ENCODE measurements around the gene GPRC5D.

GPRC5D gene

DNA sequence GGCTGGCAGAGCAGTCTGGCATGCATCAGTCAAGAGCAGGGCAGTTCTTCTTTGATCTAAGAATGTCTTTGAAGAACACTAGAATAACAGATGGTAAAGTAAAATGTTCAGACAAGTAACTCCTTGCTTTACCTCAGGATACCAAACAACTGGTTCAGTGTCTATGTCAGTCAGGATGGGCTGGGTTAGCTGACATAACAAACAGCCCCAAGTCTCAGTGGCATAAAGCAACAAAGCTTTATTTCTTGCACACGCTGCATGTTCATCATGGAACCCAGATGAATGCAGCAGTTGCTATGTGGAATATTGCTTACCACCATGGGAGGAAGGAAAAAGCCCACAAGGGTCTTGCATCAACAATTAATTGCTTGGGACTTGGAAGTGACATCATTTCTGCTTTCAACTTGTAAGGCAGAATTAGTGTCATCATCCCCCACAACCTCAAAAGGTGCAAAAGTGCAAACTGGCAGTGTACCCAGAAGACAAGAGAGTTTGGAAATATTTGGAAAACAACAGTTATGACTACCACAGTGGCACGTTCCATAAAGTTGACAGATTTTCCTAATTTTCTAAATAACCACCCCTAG is 21.2 kb downstream of the GPRC5D start:
- Histone ChIP-seq H3K27me3 (ENCODE audit: insufficient read depth, low read depth) (no peaks in the 10 kb centered on the region), H3K79me2 (ENCODE audit: insufficient read depth, low read depth) (no peaks in the 10 kb centered on the region), H3K4me1 (ENCODE audit: low read depth, poor library complexity, severe bottlenecking) (no peaks in the 10 kb centered on the region), H3K4me3 (IDR thresholded peaks at IDR 0.05; ENCODE audit: insufficient read depth, low read depth, low read length) (no peak overlapping the region), H4K20me1 (ENCODE audit: insufficient read depth) (no peaks in the 10 kb centered on the region), H2AFZ (ENCODE audit: low read depth) (no peak overlapping the region), H3K36me3 (ENCODE audit: insufficient read depth) (no peaks in the 10 kb centered on the region), H3K4me2 (no peak overlapping the region), H3K9ac (no peak overlapping the region), H3K27ac (no peak overlapping the region)
- TF ChIP-seq, protein P1, sequence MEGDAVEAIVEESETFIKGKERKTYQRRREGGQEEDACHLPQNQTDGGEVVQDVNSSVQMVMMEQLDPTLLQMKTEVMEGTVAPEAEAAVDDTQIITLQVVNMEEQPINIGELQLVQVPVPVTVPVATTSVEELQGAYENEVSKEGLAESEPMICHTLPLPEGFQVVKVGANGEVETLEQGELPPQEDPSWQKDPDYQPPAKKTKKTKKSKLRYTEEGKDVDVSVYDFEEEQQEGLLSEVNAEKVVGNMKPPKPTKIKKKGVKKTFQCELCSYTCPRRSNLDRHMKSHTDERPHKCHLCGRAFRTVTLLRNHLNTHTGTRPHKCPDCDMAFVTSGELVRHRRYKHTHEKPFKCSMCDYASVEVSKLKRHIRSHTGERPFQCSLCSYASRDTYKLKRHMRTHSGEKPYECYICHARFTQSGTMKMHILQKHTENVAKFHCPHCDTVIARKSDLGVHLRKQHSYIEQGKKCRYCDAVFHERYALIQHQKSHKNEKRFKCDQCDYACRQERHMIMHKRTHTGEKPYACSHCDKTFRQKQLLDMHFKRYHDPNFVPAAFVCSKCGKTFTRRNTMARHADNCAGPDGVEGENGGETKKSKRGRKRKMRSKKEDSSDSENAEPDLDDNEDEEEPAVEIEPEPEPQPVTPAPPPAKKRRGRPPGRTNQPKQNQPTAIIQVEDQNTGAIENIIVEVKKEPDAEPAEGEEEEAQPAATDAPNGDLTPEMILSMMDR (conservative IDR thresholded peaks at IDR 0.05; ENCODE audit: low read depth, low read length) = no peak

DNA sequence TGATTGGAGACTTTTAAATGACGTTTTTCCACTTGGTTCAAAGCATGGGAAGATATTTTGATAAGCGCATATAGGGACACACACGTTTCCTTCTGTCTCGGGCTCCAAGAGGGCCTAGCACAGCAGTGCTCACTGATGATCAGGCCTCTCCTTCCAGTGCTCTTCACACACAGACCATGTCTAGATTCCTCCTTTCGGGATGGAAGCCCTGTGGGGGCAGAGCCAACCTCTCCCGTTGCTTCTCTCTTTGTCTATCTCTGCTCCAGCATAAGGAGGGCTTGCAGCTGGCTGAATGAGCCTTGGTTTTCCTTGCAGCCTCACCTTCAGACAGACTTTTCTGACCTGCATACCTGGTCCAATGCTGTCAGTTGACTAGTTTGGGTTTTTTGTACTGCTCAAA is 22.3 kb downstream of the GPRC5D start:
- Histone ChIP-seq H4K20me1 (ENCODE audit: insufficient read depth) (no peaks in the 10 kb centered on the region), H3K4me1 (ENCODE audit: low read depth, poor library complexity, severe bottlenecking) (no peaks in the 10 kb centered on the region), H3K79me2 (ENCODE audit: insufficient read depth, low read depth) (no peaks in the 10 kb centered on the region), H2AFZ (ENCODE audit: low read depth) (no peak overlapping the region), H3K4me3 (IDR thresholded peaks at IDR 0.05; ENCODE audit: insufficient read depth, low read depth, low read length) (no peak overlapping the region), H3K4me2 (no peak overlapping the region), H3K9ac (no peak overlapping the region), H3K36me3 (ENCODE audit: insufficient read depth) (no peaks in the 10 kb centered on the region), H3K27me3 (ENCODE audit: insufficient read depth, low read depth) (no peaks in the 10 kb centered on the region), H3K27ac (no peak overlapping the region)
- TF ChIP-seq, protein P1 (conservative IDR thresholded peaks at IDR 0.05; ENCODE audit: low read depth, low read length) = no peak

DNA sequence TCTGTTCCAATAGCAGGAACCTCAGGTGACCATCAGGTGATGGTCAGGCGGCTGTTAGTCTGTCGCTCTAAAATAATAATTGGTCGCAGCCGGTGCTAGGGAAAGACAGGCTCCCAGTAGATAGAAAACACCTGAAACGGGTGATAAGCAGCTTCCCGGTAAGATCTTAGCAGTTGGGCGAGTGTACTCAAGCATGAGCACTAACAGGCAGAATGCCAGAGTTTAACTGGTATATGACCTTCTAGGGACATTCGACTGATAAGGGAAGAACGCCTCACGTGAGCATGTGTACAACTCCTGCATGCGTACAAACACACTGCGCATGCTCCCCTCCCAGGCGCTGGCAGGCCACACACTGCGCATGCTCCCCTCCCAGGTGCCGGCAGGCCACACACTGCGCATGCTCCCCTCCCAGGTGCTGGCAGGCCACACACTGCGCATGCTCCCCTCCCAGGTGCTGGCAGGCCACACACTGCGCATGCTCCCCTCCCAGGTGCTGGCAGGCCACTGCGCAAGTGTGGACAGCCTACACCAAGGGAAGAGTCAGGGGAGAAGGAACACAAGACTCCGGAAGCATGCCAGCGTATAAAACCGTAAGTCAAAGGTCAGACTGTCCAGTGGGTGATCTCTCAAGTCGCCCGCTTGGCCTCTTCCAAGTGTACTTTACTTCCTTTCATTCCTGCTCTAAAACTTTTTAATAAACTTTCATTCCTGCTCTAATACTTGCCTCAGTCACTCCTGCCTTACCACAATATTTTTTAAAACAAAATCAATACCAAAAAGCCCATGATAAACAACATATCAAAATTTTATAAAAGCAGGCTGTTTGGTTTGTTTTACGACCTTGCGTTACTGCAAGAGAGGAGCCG is 24.5 kb downstream of the GPRC5D start:
- no peak overlapping the region for H3K4me3 ChIP-seq (IDR thresholded peaks at IDR 0.05; ENCODE audit: insufficient read depth, low read depth, low read length)
- no peaks in the 10 kb centered on the region for H3K36me3 ChIP-seq (ENCODE audit: insufficient read depth)
- H2AFZ ChIP-seq (ENCODE audit: low read depth) = no peak overlapping the region
- H3K27me3 ChIP-seq (ENCODE audit: insufficient read depth, low read depth) = no peaks in the 10 kb centered on the region
- no peak overlapping the region for H3K4me2 ChIP-seq
- TF ChIP-seq, protein P1 (conservative IDR thresholded peaks at IDR 0.05; ENCODE audit: low read depth, low read length) = no peak
- no peaks in the 10 kb centered on the region for H3K4me1 ChIP-seq (ENCODE audit: low read depth, poor library complexity, severe bottlenecking)
- no peaks in the 10 kb centered on the region for H4K20me1 ChIP-seq (ENCODE audit: insufficient read depth)
- H3K27ac ChIP-seq = no peak overlapping the region
- H3K9ac ChIP-seq = no peak overlapping the region
- H3K79me2 ChIP-seq (ENCODE audit: insufficient read depth, low read depth) = no peaks in the 10 kb centered on the region

DNA sequence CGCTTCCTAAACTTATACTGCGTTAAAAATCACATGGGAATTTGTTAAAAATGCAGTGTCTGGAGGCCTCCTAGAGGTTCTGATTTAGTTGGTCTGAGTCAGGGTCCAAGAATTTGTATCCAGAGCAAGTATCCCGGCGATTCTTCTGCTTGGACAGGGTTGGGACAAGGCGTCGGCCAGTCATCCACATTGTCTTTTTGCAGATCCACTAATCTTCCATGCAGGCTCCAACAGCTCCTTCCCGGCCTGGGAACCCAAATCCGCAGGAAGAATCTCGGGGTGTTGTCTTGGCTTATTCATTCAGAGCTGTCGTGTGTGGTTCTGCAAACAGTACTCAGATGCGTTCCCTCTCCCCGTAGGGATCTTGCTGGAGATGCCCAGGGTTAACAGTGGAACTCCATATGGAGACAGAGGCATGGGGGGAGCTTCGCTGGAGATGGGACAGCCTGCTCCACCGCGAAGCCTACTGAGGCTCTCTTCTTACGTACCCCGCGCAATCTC is 25.3 kb downstream of the GPRC5D start:
- no peaks in the 10 kb centered on the region for H3K36me3 ChIP-seq (ENCODE audit: insufficient read depth)
- TF ChIP-seq, protein P1 (conservative IDR thresholded peaks at IDR 0.05; ENCODE audit: low read depth, low read length) = no peak
- H3K27me3 ChIP-seq (ENCODE audit: insufficient read depth, low read depth) = no peaks in the 10 kb centered on the region
- H3K4me2 ChIP-seq = no peak overlapping the region
- no peaks in the 10 kb centered on the region for H3K79me2 ChIP-seq (ENCODE audit: insufficient read depth, low read depth)
- no peak overlapping the region for H3K9ac ChIP-seq
- no peaks in the 10 kb centered on the region for H3K4me1 ChIP-seq (ENCODE audit: low read depth, poor library complexity, severe bottlenecking)
- H2AFZ ChIP-seq (ENCODE audit: low read depth) = no peak overlapping the region
- H4K20me1 ChIP-seq (ENCODE audit: insufficient read depth) = no peaks in the 10 kb centered on the region
- no peak overlapping the region for H3K27ac ChIP-seq
- H3K4me3 ChIP-seq (IDR thresholded peaks at IDR 0.05; ENCODE audit: insufficient read depth, low read depth, low read length) = no peak overlapping the region

Data from KMS-11 (cell line).